ENCODE measurements around the gene WWP2. TPM values are rescaled to one million over a fixed set of nuclear protein-coding genes. Genes with fewer than 3 reads are reported as not detected.

The WWP2 gene
- total RNA-seq, 2 experiments from 2014 or later: 41.9 to 43.0 TPM

DNA sequence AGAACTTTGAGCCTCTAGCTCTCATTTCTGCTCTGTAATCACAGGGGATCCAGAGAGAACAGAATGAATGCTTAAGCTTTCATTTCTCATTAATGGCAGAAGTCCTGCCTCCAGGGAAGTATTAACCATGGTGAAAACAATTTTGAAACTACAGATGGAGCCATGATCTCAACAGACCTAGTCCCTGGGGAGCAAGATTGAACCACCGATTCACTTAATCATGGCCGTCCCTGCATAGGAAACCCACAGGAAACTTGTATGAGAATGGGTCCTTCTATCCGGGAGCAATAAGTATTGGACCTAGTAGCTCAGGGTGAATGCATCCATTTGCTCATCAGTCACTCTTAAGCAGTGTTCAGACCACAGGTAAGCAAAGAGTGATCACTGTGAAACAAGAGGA is 148.8 kb downstream of the WWP2 start:
- Histone ChIP-seq H3K9me3 (ENCODE audit: control insufficient read depth in 1 of 2, insufficient read depth in 1 of 2, low read length in 2 of 2) (no peaks in the 10 kb centered on the region), H3K4me3 (ENCODE audit: low read length) (no peak overlapping the region), H3K36me3 (ENCODE audit: insufficient read depth, low read length) (peaks cover 28% of the 10 kb centered on the region), H3K4me1 (ENCODE audit: insufficient read depth, low read length) (no peaks in the 10 kb centered on the region), H3K27ac (ENCODE audit: low read depth in 1 of 2, low read length in 2 of 2) (no peak overlapping the region), H3K27me3 (ENCODE audit: control insufficient read depth in 1 of 2, insufficient read depth in 2 of 2, low read length in 2 of 2) (no peaks in the 10 kb centered on the region)
- intact Hi-C loops (cut with DNase I, micrococcal nuclease): no loop called here
- ChIA-PET POLR2A (no interaction called here), CTCF (no interaction called here)
- Mint-ChIP-seq H3K4me3 (no peak overlapping the region), H3K4me1 (ENCODE audit: low read depth) (no peaks in the 10 kb centered on the region), H3K27ac (peak overlapping the region; percentile 31), H3K27me3 (no peaks in the 10 kb centered on the region), H3K9me3 (no peaks in the 10 kb centered on the region), H3K36me3 (ENCODE audit: low read depth) (peaks cover 65% of the 10 kb centered on the region)
- ATAC-seq (ENCODE audit: poor library complexity) (no peak), DNase-seq (no peak)
- TF ChIP-seq, protein P1, sequence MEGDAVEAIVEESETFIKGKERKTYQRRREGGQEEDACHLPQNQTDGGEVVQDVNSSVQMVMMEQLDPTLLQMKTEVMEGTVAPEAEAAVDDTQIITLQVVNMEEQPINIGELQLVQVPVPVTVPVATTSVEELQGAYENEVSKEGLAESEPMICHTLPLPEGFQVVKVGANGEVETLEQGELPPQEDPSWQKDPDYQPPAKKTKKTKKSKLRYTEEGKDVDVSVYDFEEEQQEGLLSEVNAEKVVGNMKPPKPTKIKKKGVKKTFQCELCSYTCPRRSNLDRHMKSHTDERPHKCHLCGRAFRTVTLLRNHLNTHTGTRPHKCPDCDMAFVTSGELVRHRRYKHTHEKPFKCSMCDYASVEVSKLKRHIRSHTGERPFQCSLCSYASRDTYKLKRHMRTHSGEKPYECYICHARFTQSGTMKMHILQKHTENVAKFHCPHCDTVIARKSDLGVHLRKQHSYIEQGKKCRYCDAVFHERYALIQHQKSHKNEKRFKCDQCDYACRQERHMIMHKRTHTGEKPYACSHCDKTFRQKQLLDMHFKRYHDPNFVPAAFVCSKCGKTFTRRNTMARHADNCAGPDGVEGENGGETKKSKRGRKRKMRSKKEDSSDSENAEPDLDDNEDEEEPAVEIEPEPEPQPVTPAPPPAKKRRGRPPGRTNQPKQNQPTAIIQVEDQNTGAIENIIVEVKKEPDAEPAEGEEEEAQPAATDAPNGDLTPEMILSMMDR (IDR thresholded peaks at IDR 0.05): no peak

DNA sequence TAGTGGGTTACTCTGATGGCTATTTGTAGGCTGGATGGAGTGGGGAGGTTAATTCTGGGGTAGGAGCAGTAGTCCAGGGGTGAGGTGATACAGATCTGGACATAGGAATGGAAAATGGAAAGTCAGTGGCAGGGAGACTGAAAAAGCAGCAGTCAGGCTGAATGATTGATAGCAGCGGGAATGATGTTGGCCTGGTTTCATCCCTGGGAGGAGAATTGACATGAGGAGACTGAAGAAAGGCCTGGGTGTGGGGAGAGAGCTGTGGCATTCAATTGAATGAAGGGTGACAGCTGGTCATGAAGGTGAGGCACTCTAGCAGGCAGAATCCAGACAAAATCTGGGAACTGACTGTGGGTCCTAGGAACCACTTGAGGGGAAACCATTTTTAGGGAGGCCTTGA is 154.3 kb downstream of the WWP2 start:
- no peaks in the 10 kb centered on the region for H3K4me1 ChIP-seq (ENCODE audit: insufficient read depth, low read length)
- no peak overlapping the region for H3K4me3 ChIP-seq (ENCODE audit: low read length)
- no peak overlapping the region for H3K27ac Mint-ChIP-seq
- no peak for ATAC-seq (ENCODE audit: poor library complexity)
- ChIA-PET POLR2A (no interaction called here), CTCF (no interaction called here)
- intact Hi-C loops (cut with DNase I, micrococcal nuclease): no loop called here
- TF ChIP-seq, protein P1 (IDR thresholded peaks at IDR 0.05): no peak
- H3K27me3 Mint-ChIP-seq: no peaks in the 10 kb centered on the region
- no peaks in the 10 kb centered on the region for H3K4me1 Mint-ChIP-seq (ENCODE audit: low read depth)
- H3K4me3 Mint-ChIP-seq: no peak overlapping the region
- no peak overlapping the region for H3K27ac ChIP-seq (ENCODE audit: low read depth in 1 of 2, low read length in 2 of 2)
- H3K9me3 ChIP-seq (ENCODE audit: control insufficient read depth in 1 of 2, insufficient read depth in 1 of 2, low read length in 2 of 2): no peaks in the 10 kb centered on the region
- no peak for DNase-seq
- no peaks in the 10 kb centered on the region for H3K27me3 ChIP-seq (ENCODE audit: control insufficient read depth in 1 of 2, insufficient read depth in 2 of 2, low read length in 2 of 2)
- H3K9me3 Mint-ChIP-seq: no peaks in the 10 kb centered on the region
- peaks cover 19% of the 10 kb centered on the region for H3K36me3 ChIP-seq (ENCODE audit: insufficient read depth, low read length)
- peaks cover 54% of the 10 kb centered on the region for H3K36me3 Mint-ChIP-seq (ENCODE audit: low read depth)

GRCh38 chr16:69917311-69917710 is 155.2 kb downstream of the WWP2 start:
- H3K27ac ChIP-seq (ENCODE audit: low read depth in 1 of 2, low read length in 2 of 2): no peak overlapping the region

More at GRCh38 chr16:69917311-69917710, 155.2 kb downstream of the WWP2 start:
- Mint-ChIP-seq H3K27ac (no peak overlapping the region), H3K9me3 (no peaks in the 10 kb centered on the region), H3K27me3 (no peaks in the 10 kb centered on the region), H3K36me3 (ENCODE audit: low read depth) (peaks cover 56% of the 10 kb centered on the region), H3K4me1 (ENCODE audit: low read depth) (no peaks in the 10 kb centered on the region), H3K4me3 (no peak overlapping the region)
- Histone ChIP-seq H3K4me1 (ENCODE audit: insufficient read depth, low read length) (no peaks in the 10 kb centered on the region), H3K27me3 (ENCODE audit: control insufficient read depth in 1 of 2, insufficient read depth in 2 of 2, low read length in 2 of 2) (no peaks in the 10 kb centered on the region), H3K4me3 (ENCODE audit: low read length) (no peak overlapping the region), H3K36me3 (ENCODE audit: insufficient read depth, low read length) (peaks cover 15% of the 10 kb centered on the region), H3K9me3 (ENCODE audit: control insufficient read depth in 1 of 2, insufficient read depth in 1 of 2, low read length in 2 of 2) (no peaks in the 10 kb centered on the region)
- intact Hi-C loops (cut with DNase I, micrococcal nuclease): no loop called here
- ChIA-PET CTCF (interaction anchor here (0.6 kb wide), 1 partner anchor 383 kb away, joined by 3 read pairs; no protein-coding TSS in a partner anchor), POLR2A (no interaction called here)
- DNase-seq: no peak
- ATAC-seq (ENCODE audit: poor library complexity): no peak
- TF ChIP-seq, protein P1 (IDR thresholded peaks at IDR 0.05): no peak
